NCI-H82 treated with DMSO at 0.1 percent for 48 hours (cell line): ENCODE data around the gene RBMXL3.

ENCODE experiments used
- DNase-seq: peaks from one replicate; lab custom pipeline; 2025; ENCODE audit not compliant: unreplicated experiment; lab: John Stamatoyannopoulos, UW

RBMXL3 gene

GRCh38 chrX:115233497-115234455 lies 44.6 kb downstream of the RBMXL3 start, which contains the start of gene LRCH2:
LRCH2 (minus strand) TSS chrX:115234096; CDS start chrX:115234041, 55 bp downstream.
- DNase-seq = peak; percentile 19

GRCh38 chrX:115234461-115234860 lies 45.3 kb downstream of the RBMXL3 start:
- DNase-seq = no peak

- no peak for DNase-seq
These were observed 47.4 kb downstream of the RBMXL3 start for GRCh38 chrX:115236560-115236959.

GRCh38 chrX:115237056-115237455 lies 47.8 kb downstream of the RBMXL3 start:
- no peak for DNase-seq
